Activated T-cell treated with anti-CD3 and anti-CD28 coated beads for 1 hour (primary cell): Measurements from ENCODE around the gene LHFPL3.
A peak's percentile ranks its signal among the peaks of the same experiment; 100 is the strongest.
"Not testable (repeated sequence)": the region's sequence is repeated elsewhere in the genome, so short reads cannot be mapped to it uniquely, and the experiment has no call there.

Experiments
- DNase-seq: peaks from one replicate; pipeline ENCODE4 v3.0.0-alpha.2; 2020; ENCODE audit warnings: low read depth

LHFPL3 gene

GRCh38 chr7:104934665-104935064 is 606.3 kb downstream of the LHFPL3 start:
- DNase-seq: no peak

DNA sequence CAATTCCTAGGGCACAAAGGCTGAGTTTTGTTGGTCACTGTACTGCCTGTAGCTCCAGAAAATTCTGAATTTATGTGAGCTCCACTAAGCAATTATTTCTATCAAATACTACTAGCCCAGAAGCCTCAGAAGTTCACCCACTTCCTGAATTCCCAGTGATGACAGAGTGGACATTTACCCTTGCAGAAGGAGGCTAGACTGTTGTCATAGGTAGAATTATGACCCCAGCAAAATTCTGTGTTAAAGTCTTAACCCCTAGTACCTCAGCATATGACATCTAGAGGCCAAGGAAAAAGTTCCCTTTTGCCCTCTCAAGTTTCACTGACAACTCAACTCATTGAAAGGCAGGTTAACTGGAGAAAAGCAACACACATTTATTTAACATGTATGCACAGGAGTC is 606.9 kb downstream of the LHFPL3 start:
- DNase-seq: no peak

GRCh38 chr7:104936546-104936945 is 608.1 kb downstream of the LHFPL3 start:
- no peak for DNase-seq

DNA sequence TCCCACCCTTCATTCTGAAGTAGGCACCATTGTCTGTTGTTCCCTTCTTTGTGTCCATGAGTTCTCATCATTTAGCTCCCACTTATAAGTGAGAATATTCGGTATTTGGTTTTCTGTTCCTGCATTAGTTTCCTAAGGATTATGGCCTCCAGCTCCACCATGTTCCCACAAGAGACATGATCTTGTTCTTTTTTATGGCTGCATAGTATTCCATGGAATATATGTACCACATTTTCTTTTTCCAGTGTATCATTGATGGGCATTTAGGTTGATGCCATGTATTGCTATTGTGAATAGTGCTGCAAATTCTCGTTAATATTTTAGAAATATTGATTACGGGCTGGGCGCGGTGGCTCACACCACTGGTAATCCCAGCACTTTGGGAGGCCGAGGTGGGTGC is 609.1 kb downstream of the LHFPL3 start:
- DNase-seq: not testable (repeated sequence)

- no peak for DNase-seq
Observed at GRCh38 chr7:104938741-104939390, 610.5 kb downstream of the LHFPL3 start.

GRCh38 chr7:104940023-104940710 is 611.8 kb downstream of the LHFPL3 start:
- no peak for DNase-seq

DNA sequence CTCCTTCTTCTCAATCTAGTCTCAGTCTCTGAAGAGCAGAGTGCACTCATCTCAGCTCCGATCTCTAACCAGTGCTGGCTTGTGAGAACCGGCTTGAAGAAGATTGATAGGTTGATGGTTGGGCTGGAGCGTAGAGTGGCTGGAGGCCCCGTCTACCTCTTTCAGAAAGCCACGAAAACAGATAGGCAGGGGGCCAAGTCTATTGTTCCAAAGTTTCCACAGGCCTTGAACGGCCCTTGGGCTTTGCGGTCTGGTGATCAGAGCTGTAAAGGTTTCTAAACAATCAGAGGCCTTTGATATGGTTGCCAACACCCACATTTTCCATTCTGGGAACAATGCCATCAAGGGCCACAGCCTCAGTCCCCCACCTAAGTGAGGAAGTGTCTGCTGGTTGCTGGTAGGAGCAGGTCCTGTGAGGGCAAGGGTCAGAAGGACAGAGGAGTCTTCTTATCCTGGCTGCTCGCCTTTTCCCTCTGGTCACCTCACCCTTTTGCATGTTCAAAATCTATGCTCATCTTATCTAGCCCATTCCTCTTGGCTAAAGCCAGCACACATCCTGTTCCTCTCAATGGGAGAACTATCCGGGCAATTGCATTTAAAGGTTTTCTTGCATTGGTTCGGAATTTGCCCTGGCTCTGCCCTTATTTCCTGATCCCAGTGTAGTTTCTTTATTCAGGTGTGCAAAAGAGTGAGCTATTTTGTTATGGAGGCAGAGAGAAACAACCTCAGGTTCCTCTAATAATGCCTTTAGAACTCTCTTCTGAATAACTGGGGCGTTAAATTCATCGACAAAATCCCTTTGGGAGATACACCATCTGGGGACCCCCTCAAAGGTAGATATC is 615.3 kb downstream of the LHFPL3 start:
- DNase-seq: peak; percentile 48

DNA sequence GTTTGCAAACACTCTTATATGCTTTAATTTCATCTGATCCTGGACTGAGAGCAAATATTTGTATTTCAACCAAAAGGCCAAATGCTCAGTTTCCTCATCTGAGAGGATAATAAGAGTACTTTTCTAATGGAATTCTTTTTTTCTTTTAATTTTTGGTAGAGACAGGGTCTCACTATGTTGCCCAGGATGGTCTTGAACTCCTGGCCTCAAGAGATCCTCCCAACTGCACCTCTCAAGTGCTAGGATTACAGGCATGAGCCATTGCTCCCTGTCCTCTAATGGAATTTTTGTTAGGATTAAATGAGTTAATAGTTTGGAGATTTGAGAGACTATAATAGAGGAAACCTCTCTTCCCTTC is 617.2 kb downstream of the LHFPL3 start:
- DNase-seq: no peak

- DNase-seq: no peak
Observed at GRCh38 chr7:104946338-104946737, 617.9 kb downstream of the LHFPL3 start.

- DNase-seq: no peak
Observed at GRCh38 chr7:104950006-104950405, 621.6 kb downstream of the LHFPL3 start.

GRCh38 chr7:104950754-104951153 is 622.4 kb downstream of the LHFPL3 start:
- no peak for DNase-seq

GRCh38 chr7:104951546-104951945 is 623.1 kb downstream of the LHFPL3 start:
- no peak for DNase-seq

GRCh38 chr7:104955276-104955675 is 626.9 kb downstream of the LHFPL3 start:
- DNase-seq: no peak
